GM12875 (cell line): ENCODE results near the gene KDM4B.

Experiments used
- H3K4me3 ChIP-seq: one replicate; pipeline ENCODE4 v1.5.1; 2011; ENCODE audit warnings: low read depth, low read length, control low read depth
- CTCF ChIP-seq: IDR thresholded peaks from 2 replicates; pipeline ENCODE4 v1.5.1; 2011; ENCODE audit warnings: low read depth, mild to moderate bottlenecking, control low read depth, inconsistent platforms, low read length, moderate library complexity, borderline replicate concordance; ENCODE audit not compliant: insufficient read depth

KDM4B gene

GRCh38 chr19:5059213-5059574 lies 90.3 kb downstream of the KDM4B start:
- no peak for TF ChIP-seq CTCF
- no peak overlapping the region for H3K4me3 ChIP-seq

GRCh38 chr19:5059793-5060192 lies 90.9 kb downstream of the KDM4B start:
- no peak overlapping the region for H3K4me3 ChIP-seq
- TF ChIP-seq CTCF = no peak

- TF ChIP-seq CTCF = no peak
- H3K4me3 ChIP-seq = no peak overlapping the region
Observed at GRCh38 chr19:5062195-5062594, 93.3 kb downstream of the KDM4B start.

GRCh38 chr19:5062799-5063198 lies 93.9 kb downstream of the KDM4B start:
- TF ChIP-seq CTCF = no peak
- no peak overlapping the region for H3K4me3 ChIP-seq

GRCh38 chr19:5063873-5064645 lies 95.1 kb downstream of the KDM4B start:
- no peak for TF ChIP-seq CTCF
- H3K4me3 ChIP-seq = no peak overlapping the region

- no peak for TF ChIP-seq CTCF
- no peak overlapping the region for H3K4me3 ChIP-seq
Observed at GRCh38 chr19:5064896-5065295, 96.0 kb downstream of the KDM4B start.

- no peak for TF ChIP-seq CTCF
- H3K4me3 ChIP-seq = no peak overlapping the region
Observed at GRCh38 chr19:5065663-5066093, 96.8 kb downstream of the KDM4B start.
